Measurements from ENCODE around the gene LMO1. TPM values are rescaled to one million over a fixed set of nuclear protein-coding genes. Genes with fewer than 3 reads are reported as not detected.

The LMO1 gene
- total and polyA plus RNA-seq, 2 of the 13 experiments (the other 11 are each of a cell fraction or from before 2014, with no cell fraction given), result not detected

DNA sequence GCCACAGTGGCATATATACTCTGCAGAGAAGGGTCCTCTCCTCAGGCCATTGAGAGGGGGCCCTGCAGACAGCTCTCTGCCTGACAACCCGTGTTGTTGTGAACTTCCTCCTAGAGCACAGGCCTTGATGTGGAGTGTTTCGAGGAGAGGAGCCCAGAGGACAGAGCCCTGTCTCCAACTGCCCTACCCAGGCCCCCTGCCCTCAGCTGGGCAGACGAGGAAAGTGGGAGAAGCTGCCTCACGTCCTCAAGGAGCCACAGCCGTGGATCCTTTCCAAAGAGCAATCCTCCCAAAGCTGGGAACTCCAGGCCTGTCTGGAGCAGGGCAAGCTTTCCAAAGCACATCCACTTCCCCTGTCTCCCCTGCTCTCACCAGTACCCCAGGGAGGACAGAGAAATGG lies 10.7 kb downstream of the LMO1 start (continued):
- TF ChIP-seq, protein P1, sequence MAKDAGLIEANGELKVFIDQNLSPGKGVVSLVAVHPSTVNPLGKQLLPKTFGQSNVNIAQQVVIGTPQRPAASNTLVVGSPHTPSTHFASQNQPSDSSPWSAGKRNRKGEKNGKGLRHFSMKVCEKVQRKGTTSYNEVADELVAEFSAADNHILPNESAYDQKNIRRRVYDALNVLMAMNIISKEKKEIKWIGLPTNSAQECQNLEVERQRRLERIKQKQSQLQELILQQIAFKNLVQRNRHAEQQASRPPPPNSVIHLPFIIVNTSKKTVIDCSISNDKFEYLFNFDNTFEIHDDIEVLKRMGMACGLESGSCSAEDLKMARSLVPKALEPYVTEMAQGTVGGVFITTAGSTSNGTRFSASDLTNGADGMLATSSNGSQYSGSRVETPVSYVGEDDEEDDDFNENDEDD (CRISPR knock-in tag; IDR thresholded peaks at IDR 0.05; ENCODE audit: borderline replicate concordance), result no peak
- no peak for TF ChIP-seq TAF1 (CRISPR knock-in tag; IDR thresholded peaks at IDR 0.05)
- TF ChIP-seq MEIS2 (CRISPR knock-in tag; IDR thresholded peaks at IDR 0.05), result no peak
- TF ChIP-seq, protein P2, sequence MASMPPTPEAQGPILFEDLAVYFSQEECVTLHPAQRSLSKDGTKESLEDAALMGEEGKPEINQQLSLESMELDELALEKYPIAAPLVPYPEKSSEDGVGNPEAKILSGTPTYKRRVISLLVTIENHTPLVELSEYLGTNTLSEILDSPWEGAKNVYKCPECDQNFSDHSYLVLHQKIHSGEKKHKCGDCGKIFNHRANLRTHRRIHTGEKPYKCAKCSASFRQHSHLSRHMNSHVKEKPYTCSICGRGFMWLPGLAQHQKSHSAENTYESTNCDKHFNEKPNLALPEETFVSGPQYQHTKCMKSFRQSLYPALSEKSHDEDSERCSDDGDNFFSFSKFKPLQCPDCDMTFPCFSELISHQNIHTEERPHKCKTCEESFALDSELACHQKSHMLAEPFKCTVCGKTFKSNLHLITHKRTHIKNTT (CRISPR knock-in tag; IDR thresholded peaks at IDR 0.05), result no peak
- TF ChIP-seq MAFK (conservative IDR thresholded peaks at IDR 0.05 in 1 of 2, IDR thresholded peaks at IDR 0.05 in 1 of 2; ENCODE audit: low read length in 2 of 2), result no peak
- no peak for TF ChIP-seq HMG20B (CRISPR knock-in tag; conservative IDR thresholded peaks at IDR 0.05)

DNA sequence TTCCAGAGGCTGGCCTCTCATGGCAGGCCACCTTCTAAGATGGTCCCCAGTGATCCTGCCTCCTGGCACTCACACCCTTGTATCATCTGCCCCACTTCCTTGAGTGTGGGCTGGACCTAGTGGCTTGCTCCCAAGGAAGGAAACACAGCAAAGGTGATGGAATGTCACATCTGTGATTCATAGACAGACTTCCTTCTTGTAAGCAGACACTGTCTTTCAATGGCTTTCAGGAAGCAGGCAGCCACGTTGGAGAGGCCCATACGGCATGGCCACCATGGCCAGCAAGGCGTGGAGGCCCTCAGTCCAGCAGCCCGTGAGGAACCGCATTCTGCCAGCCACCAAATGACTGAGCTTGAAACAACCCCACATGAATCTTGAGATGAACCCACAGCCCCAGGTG lies 11.3 kb downstream of the LMO1 start:
- no peak overlapping the region for H3K4me2 ChIP-seq (ENCODE audit: low read depth, low read length)
- no peak overlapping the region for H2AFZ ChIP-seq (ENCODE audit: low read length)
- no peak overlapping the region for H3K27ac ChIP-seq (ENCODE audit: extremely low read length, insufficient read depth, low read length)
- POLR2A ChIA-PET, result no interaction called here
- CTCF ChIA-PET (ENCODE audit: low intra/inter-chr PET ratio, low total read pairs), result no interaction called here
- BruUV-seq (replicated peaks), result no TSS peak
- no peaks in the 10 kb centered on the region for H3K9me3 ChIP-seq (ENCODE audit: low read length)
- no peak for ATAC-seq
- H3K4me3 ChIP-seq (replicated peaks in 1 of 3; ENCODE audit: insufficient read depth in 1 of 3, low read depth in 2 of 3, low read length in 3 of 3), result no peak overlapping the region
- H3K27me3 ChIP-seq (ENCODE audit: control insufficient read depth in 1 of 2, insufficient read depth in 2 of 2, low read length in 2 of 2), result peaks cover 7 to 51% of the 10 kb centered on the region in 2 experiments
- H3K9ac ChIP-seq (ENCODE audit: insufficient read depth, low read depth, low read length), result no peak overlapping the region
- H3K79me2 ChIP-seq (ENCODE audit: insufficient read depth, low read length), result no peaks in the 10 kb centered on the region
- no peaks in the 10 kb centered on the region for H3K36me3 ChIP-seq (replicated peaks in 1 of 2; ENCODE audit: control insufficient read depth in 1 of 2, insufficient read depth in 2 of 2, low read length in 2 of 2)
- TF ChIP-seq SIN3A (IDR thresholded peaks at IDR 0.05; ENCODE audit: borderline replicate concordance, low read depth, low read length) (no peak), ATF1 (CRISPR knock-in tag; IDR thresholded peaks at IDR 0.05) (no peak), HHEX (CRISPR knock-in tag; IDR thresholded peaks at IDR 0.05) (no peak)
- TF ChIP-seq, protein P3, sequence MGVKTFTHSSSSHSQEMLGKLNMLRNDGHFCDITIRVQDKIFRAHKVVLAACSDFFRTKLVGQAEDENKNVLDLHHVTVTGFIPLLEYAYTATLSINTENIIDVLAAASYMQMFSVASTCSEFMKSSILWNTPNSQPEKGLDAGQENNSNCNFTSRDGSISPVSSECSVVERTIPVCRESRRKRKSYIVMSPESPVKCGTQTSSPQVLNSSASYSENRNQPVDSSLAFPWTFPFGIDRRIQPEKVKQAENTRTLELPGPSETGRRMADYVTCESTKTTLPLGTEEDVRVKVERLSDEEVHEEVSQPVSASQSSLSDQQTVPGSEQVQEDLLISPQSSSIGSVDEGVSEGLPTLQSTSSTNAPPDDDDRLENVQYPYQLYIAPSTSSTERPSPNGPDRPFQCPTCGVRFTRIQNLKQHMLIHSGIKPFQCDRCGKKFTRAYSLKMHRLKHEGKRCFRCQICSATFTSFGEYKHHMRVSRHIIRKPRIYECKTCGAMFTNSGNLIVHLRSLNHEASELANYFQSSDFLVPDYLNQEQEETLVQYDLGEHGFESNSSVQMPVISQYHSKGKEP (CRISPR knock-in tag; IDR thresholded peaks at IDR 0.05), result no peak
- TF ChIP-seq, protein P4, sequence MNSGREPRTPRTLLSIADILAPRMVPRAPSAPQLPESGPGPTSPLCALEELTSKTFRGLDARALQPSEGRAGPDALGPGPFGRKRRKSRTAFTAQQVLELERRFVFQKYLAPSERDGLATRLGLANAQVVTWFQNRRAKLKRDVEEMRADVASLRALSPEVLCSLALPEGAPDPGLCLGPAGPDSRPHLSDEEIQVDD (CRISPR knock-in tag; IDR thresholded peaks at IDR 0.05; ENCODE audit: borderline replicate concordance), result no peak
- in situ Hi-C loops (cut with HindIII; ENCODE audit: extremely low pct_ligation_motif_present, low pct_unique_long_range_greater_than_20kb), result no loop called here
- no peaks in the 10 kb centered on the region for H4K20me1 ChIP-seq (ENCODE audit: insufficient read depth, low read length)
- H3K4me1 ChIP-seq (ENCODE audit: insufficient read depth, low read length), result no peaks in the 10 kb centered on the region
- 48% methylated on average over 5 of the region's 5 CpGs for WGBS (ENCODE audit: low lambda C conversion rate)
- intact Hi-C loops (cut with micrococcal nuclease; ENCODE audit: unreplicated experiment), result no loop called here
- DNase-seq (ENCODE audit: low spot score), result no peak
- no peak for FAIRE-seq

Data from HepG2 (cell line).